Psoas muscle (tissue), 8 donors: Measurements from ENCODE around the gene DIP2C. TPM values are rescaled to one million over a fixed set of nuclear protein-coding genes. Genes with fewer than 3 reads are reported as not detected.

Source experiments
- ATAC-seq, 4 donors: fragments of 200-7000 bp; cut with Tn5 transposase; one replicate each; pipeline ENCODE4 v1.9.1; 2020; ENCODE audit warnings: moderate library complexity in 3 of 4, mild to moderate bottlenecking in 2 of 4
- DNase-seq, 2 donors: peaks; one replicate each; pipeline ENCODE4 v3.0.0-alpha.2; 2020
- H3K27ac ChIP-seq: fragments of 200-600 bp; one replicate; pipeline ENCODE4 v1.8.0; 2022
- H3K27me3 ChIP-seq, 3 donors: fragments of 200-600 bp in 1 of 3; one replicate each; pipeline versions ENCODE4 v1.6.1 to v1.8.0; 2013 to 2022; ENCODE audit warnings: low read length in 2 of 3, mild to moderate bottlenecking in 2 of 3, moderate library complexity in 1 of 3; ENCODE audit not compliant: insufficient read depth in 3 of 3
- H3K36me3 ChIP-seq, 2 donors: fragments of 200-600 bp in 1 of 2; one replicate each; pipeline versions ENCODE4 v1.6.1 to v1.8.0; 2013 to 2022; ENCODE audit warnings: low read depth in 1 of 2, mild to moderate bottlenecking in 1 of 2, moderate library complexity in 1 of 2; ENCODE audit not compliant: insufficient read depth in 1 of 2
- H3K4me1 ChIP-seq: fragments of 200-600 bp; one replicate; pipeline ENCODE4 v1.8.0; 2022
- H3K4me3 ChIP-seq: fragments of 200-600 bp; one replicate; pipeline ENCODE4 v1.8.0; 2022; ENCODE audit warnings: mild to moderate bottlenecking
- H3K9me3 ChIP-seq: fragments of 200-600 bp; one replicate; pipeline ENCODE4 v1.8.0; 2022
- WGBS, 3 donors: extraction: QIAGEN DNeasy Blood & Tissue Kit; methylation state at CpG; one replicate each; pipeline versions ENCODE4 v1.1.6 to v1.1.7; 2013; 5-methylcytosine and 5-hydroxymethylcytosine counted together
- intact Hi-C, 2 donors: fragments of 100-400 bp; cut with DNase I; formaldehyde crosslinking; loops; one replicate each; pipeline versions ENCODE4 v1.11.0 to v1.14.2; 2022
- polyA plus RNA-seq, 3 donors: library from polyadenylated mRNA; stranded (reverse); fragments of 200-250 nt; gene quantifications; one replicate each; pipeline ENCODE4 v1.2.3, GENCODE V29; 2013
- total RNA-seq, 4 donors: library from RNA; stranded (reverse); fragmentation: NEBNext Ultra II Directional in 2 of 4; extraction: Animal tissue kit (Norgen Biotek cat#: 25700) in 2 of 4; gene quantifications; one replicate each; pipeline versions ENCODE4 v1.2.1 to v1.2.4, GENCODE V29; 2021 to 2023
- TF ChIP-seq, protein P1 (sequence below): fragments of 200-600 bp; IDR thresholded peaks from one replicate; pipeline ENCODE4 v1.8.0; 2022; ENCODE audit warnings: antibody characterized with exemption
- donor health status: healthy with polysubstance abuse.
- donor health status: DM: no; HTN: no; CAD: no; lungs with moderate emphysema.
- donor health status: Bipolar disorder and iron deficiency.
- donor health status: healthy.
- donor health status: DM: yes; HTN: yes; CAD: no.
- donor health status: DM: no; HTN: no; CAD: no.
- donor health status: DM: no; HTN: no; CAD: no.
- donor health status: DM: yes; HTN: yes; CAD: no.

Gene DIP2C
- total and polyA plus RNA-seq, 7 donors: 7.7 to 32.0 (median 25.0) TPM

DNA sequence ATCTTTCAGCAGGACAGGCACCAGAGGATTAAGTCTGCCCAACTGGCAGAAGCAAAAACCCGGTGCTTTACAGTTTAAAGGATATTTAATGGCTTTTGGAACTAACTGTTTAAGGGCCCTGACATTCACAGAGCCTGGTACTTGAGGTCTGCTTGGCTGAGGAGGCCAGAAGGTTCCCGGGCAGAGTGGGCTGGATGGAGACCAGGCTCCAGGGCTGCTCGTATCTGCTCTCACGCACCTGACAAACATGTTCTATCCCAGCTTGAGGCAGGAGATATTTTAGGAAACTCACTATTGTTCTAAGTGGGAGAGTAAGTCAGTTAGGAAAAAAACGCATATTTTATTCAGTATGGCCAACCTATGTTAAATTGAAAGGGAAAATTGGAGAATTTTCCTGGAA lies 410.8 kb downstream of the DIP2C start:
- H3K4me3 ChIP-seq: no peak overlapping the region
- no peak for DNase-seq
- no peaks in the 10 kb centered on the region for H3K4me1 ChIP-seq
- H3K27me3 ChIP-seq: no peaks in the 10 kb centered on the region
- no peaks in the 10 kb centered on the region for H3K9me3 ChIP-seq
- no peak for ATAC-seq
- H3K36me3 ChIP-seq: peaks cover 0 to 85% of the 10 kb centered on the region in 2 donors
- intact Hi-C loops: no loop called here
- H3K27ac ChIP-seq: no peak overlapping the region
- 83 to 90% (median 88%) methylated on average over 5 of the region's 5 CpGs for WGBS, 3 donors
- TF ChIP-seq, protein P1, sequence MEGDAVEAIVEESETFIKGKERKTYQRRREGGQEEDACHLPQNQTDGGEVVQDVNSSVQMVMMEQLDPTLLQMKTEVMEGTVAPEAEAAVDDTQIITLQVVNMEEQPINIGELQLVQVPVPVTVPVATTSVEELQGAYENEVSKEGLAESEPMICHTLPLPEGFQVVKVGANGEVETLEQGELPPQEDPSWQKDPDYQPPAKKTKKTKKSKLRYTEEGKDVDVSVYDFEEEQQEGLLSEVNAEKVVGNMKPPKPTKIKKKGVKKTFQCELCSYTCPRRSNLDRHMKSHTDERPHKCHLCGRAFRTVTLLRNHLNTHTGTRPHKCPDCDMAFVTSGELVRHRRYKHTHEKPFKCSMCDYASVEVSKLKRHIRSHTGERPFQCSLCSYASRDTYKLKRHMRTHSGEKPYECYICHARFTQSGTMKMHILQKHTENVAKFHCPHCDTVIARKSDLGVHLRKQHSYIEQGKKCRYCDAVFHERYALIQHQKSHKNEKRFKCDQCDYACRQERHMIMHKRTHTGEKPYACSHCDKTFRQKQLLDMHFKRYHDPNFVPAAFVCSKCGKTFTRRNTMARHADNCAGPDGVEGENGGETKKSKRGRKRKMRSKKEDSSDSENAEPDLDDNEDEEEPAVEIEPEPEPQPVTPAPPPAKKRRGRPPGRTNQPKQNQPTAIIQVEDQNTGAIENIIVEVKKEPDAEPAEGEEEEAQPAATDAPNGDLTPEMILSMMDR: no peak

DNA sequence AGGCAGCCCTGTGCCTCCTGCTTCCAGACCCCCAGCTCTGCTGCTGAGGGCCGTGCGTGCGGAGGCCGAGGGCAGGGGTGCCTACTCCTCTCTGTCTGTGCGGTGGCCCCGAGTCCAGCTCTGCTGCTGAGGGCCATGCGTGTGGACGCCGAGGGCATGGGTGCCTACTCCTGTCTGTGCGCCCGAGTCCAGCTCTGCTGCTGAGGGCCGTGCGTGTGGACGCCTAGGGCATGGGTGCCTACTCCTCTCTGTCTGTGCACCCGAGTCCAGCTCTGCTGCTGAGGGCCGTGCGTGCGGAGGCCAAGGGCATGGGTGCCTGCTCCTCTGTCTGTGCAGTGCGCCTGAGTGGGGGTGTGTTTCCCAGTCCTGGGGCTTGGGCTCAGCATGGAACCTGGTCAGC lies 411.5 kb downstream of the DIP2C start:
- no peaks in the 10 kb centered on the region for H3K9me3 ChIP-seq
- H3K27me3 ChIP-seq: no peaks in the 10 kb centered on the region
- H3K4me3 ChIP-seq: no peak overlapping the region
- DNase-seq (no peak), ATAC-seq (peak in 1 of 4 donors; percentile 8)
- WGBS, 3 donors: 95 to 96% (median 95%) methylated on average over 19 of the region's 19 CpGs
- intact Hi-C loops: no loop called here
- TF ChIP-seq, protein P1: no peak
- no peak overlapping the region for H3K27ac ChIP-seq
- no peaks in the 10 kb centered on the region for H3K4me1 ChIP-seq
- H3K36me3 ChIP-seq: peaks cover 0 to 79% of the 10 kb centered on the region in 2 donors

DNA sequence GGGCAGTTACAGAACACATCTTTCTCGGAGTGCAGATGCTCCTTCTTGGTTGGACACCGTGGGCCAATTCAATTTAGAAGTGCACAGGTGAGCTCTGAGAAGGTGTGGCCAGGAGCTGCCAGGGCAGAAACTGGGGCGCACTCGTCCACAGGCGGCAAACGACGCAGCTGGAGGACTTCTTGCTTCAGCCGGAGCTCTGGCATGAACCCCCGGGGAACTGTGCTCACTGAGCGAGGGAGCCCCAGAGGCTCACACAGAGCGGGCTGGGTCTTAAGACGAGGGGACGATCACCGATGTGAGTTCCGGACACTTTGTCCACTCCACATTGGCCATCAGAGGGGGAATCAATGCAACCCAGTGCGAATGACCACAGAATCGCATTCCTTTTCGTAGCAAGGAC lies 413.8 kb downstream of the DIP2C start:
- ATAC-seq (no peak), DNase-seq (peak in 1 of 2 donors; percentile 34)
- TF ChIP-seq, protein P1: no peak
- peaks cover 0 to 58% of the 10 kb centered on the region in 2 donors for H3K36me3 ChIP-seq
- WGBS, 3 donors: 95 to 96% (median 96%) methylated on average over 18 of the region's 18 CpGs
- no peaks in the 10 kb centered on the region for H3K27me3 ChIP-seq
- H3K9me3 ChIP-seq: no peaks in the 10 kb centered on the region
- H3K4me3 ChIP-seq: no peak overlapping the region
- no peak overlapping the region for H3K27ac ChIP-seq
- intact Hi-C loops: no loop called here
- no peaks in the 10 kb centered on the region for H3K4me1 ChIP-seq

DNA sequence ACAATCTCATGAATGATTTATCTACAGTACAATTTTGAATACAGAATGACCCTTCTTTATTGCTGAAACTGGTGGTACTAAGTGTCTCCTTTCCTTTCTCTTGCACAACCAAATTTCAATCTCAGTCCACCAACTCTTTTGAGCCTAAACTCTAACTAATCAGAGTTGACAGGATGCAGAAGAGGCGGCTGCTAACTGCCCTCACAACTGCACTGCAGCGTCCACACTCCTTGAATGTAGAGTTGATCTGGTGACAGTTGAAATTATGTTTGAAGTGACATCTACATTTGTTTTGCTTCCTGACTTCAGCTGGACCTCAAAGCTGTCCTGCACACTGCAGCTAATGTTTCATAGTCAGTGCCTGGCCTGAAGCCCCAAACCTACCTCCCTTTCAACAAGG lies 414.6 kb downstream of the DIP2C start:
- no peaks in the 10 kb centered on the region for H3K9me3 ChIP-seq
- 84 to 90% (median 88%) methylated on average over 2 of the region's 2 CpGs for WGBS, 3 donors
- intact Hi-C loops: no loop called here
- TF ChIP-seq, protein P1: no peak
- DNase-seq (no peak), ATAC-seq (no peak)
- no peaks in the 10 kb centered on the region for H3K27me3 ChIP-seq
- H3K4me3 ChIP-seq: no peak overlapping the region
- peaks cover 0 to 50% of the 10 kb centered on the region in 2 donors for H3K36me3 ChIP-seq
- no peak overlapping the region for H3K27ac ChIP-seq
- H3K4me1 ChIP-seq: no peaks in the 10 kb centered on the region

DNA sequence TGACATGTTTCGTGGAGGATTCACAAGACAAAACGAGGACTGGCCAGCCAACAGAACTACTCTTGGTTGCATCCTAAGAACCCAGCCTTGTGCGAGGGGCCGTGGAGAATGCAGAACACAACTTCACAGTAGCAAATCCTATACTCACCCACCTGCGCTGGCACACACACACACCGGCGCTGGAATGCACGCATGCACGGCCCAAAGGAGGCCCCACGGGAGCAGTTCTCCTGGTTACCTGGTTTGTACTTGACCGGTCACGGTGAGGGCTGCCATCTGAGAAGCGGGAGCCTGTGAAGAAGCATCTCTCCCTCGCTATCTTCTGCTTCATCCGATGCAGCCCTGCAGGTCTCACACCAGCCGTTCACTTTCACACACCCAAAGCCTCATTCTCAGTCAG lies 416.4 kb downstream of the DIP2C start:
- no peaks in the 10 kb centered on the region for H3K9me3 ChIP-seq
- no peak overlapping the region for H3K4me3 ChIP-seq
- H3K27me3 ChIP-seq: no peaks in the 10 kb centered on the region
- 94 to 95% (median 95%) methylated on average over 16 of the region's 16 CpGs for WGBS, 3 donors
- H3K36me3 ChIP-seq: peaks cover 0 to 32% of the 10 kb centered on the region in 2 donors
- no peaks in the 10 kb centered on the region for H3K4me1 ChIP-seq
- DNase-seq: no peak
- TF ChIP-seq, protein P1: no peak
- H3K27ac ChIP-seq: no peak overlapping the region
- intact Hi-C loops: no loop called here
- ATAC-seq: no peak
